AG09319 (cell line): ENCODE data around the gene GREM1.

Source experiments
- DNase-seq: peaks from one replicate; pipeline ENCODE4 v3.0.0-alpha.2; 2010; ENCODE audit warnings: low read depth; ENCODE audit errors: extremely low read depth
- CTCF ChIP-seq: IDR thresholded peaks from 2 replicates; pipeline ENCODE4 v1.5.1; 2011; ENCODE audit warnings: low read depth, mild to moderate bottlenecking, inconsistent platforms, low read length, moderate library complexity

Gene GREM1

GRCh38 chr15:32717426-32718226, at the start of gene GREM1:
Gene GREM1, plus strand, starts transcription at chr15:32718004. Its CDS starts 12,687 bp downstream, at chr15:32730691.
- no peak for TF ChIP-seq CTCF
- peak; percentile 59 for DNase-seq

GRCh38 chr15:32668942-32669341, 48.9 kb upstream of the GREM1 start:
- TF ChIP-seq CTCF: no peak
- DNase-seq: no peak

GRCh38 chr15:32669896-32670611, 47.8 kb upstream of the GREM1 start:
- TF ChIP-seq CTCF: no peak
- DNase-seq: peak; percentile 90

- no peak for DNase-seq
- TF ChIP-seq CTCF: no peak
Measured at GRCh38 chr15:32670623-32671022, 47.2 kb upstream of the GREM1 start.

- no peak for DNase-seq
- no peak for TF ChIP-seq CTCF
Measured at GRCh38 chr15:32671339-32672325, 46.2 kb upstream of the GREM1 start.

- TF ChIP-seq CTCF: no peak
- no peak for DNase-seq
Measured at GRCh38 chr15:32674681-32675080, 43.1 kb upstream of the GREM1 start.
